HEK293 (cell line): Measurements from ENCODE around the gene PCBP2.

Experiments used
- KLF10 ChIP-seq: fragments of 450-650 bp; IDR thresholded peaks from 2 replicates; pipeline ENCODE4 v1.5.1; 2018; ENCODE audit warnings: missing biosample characterization, mild to moderate bottlenecking, missing genetic modification characterization
- SCRT1 ChIP-seq: fragments of 450-650 bp; formaldehyde crosslinking; IDR thresholded peaks from 2 replicates; pipeline ENCODE4 v1.5.1; 2016; ENCODE audit warnings: missing biosample characterization, missing genetic modification characterization, borderline replicate concordance
- SP3 ChIP-seq: fragments of 450-650 bp; formaldehyde crosslinking; IDR thresholded peaks from 2 replicates; pipeline ENCODE4 v1.5.1; 2016; ENCODE audit warnings: missing biosample characterization, missing genetic modification characterization
- ZFP41 ChIP-seq: fragments of 450-650 bp; formaldehyde crosslinking; IDR thresholded peaks from 2 replicates; pipeline ENCODE4 v1.5.1; 2016; ENCODE audit warnings: missing biosample characterization, missing genetic modification characterization, borderline replicate concordance
- ZNF146 ChIP-seq: fragments of 450-650 bp; formaldehyde crosslinking; IDR thresholded peaks from 2 replicates; pipeline ENCODE4 v1.5.1; 2016; ENCODE audit warnings: missing biosample characterization, missing genetic modification characterization
- ZNF169 ChIP-seq: fragments of 450-650 bp; formaldehyde crosslinking; IDR thresholded peaks from 2 replicates; pipeline ENCODE4 v1.5.1; 2016; ENCODE audit warnings: missing biosample characterization, missing genetic modification characterization
- ZNF184 ChIP-seq: fragments of 450-650 bp; IDR thresholded peaks from 2 replicates; pipeline ENCODE4 v1.5.1; 2018; ENCODE audit warnings: missing biosample characterization, mild to moderate bottlenecking, missing genetic modification characterization
- ZNF19 ChIP-seq: fragments of 450-650 bp; formaldehyde crosslinking; IDR thresholded peaks from 2 replicates; pipeline ENCODE4; 2016; ENCODE audit warnings: missing biosample characterization, missing genetic modification characterization, low read depth
- ZNF211 ChIP-seq: fragments of 450-650 bp; formaldehyde crosslinking; IDR thresholded peaks from 2 replicates; pipeline ENCODE4 v1.5.1; 2016; ENCODE audit warnings: low read depth, missing biosample characterization, missing genetic modification characterization
- ZNF221 ChIP-seq: fragments of 450-650 bp; formaldehyde crosslinking; IDR thresholded peaks from 2 replicates; pipeline ENCODE4 v1.5.1; 2017; ENCODE audit warnings: missing biosample characterization, missing genetic modification characterization, borderline replicate concordance
- ZNF239 ChIP-seq: fragments of 450-650 bp; formaldehyde crosslinking; IDR thresholded peaks from 2 replicates; pipeline ENCODE4 v1.5.1; 2016; ENCODE audit warnings: missing biosample characterization, missing genetic modification characterization
- ZNF274 ChIP-seq, 2 experiments: fragments of 200-500 bp in 1 of 2; fragments of 450-650 bp in 1 of 2; sonication (Bioruptor generic) in 1 of 2; formaldehyde crosslinking in 1 of 2; IDR thresholded peaks; 2 replicates each; pipeline versions ENCODE4 v1.5.1 to v1.6.1; 2014 to 2016; ENCODE audit warnings: borderline replicate concordance in 1 of 2, inconsistent platforms in 1 of 2, low read length in 1 of 2, missing biosample characterization in 1 of 2, missing genetic modification characterization in 1 of 2
- ZNF416 ChIP-seq: fragments of 450-650 bp; formaldehyde crosslinking; IDR thresholded peaks from 2 replicates; pipeline ENCODE4 v1.5.1; 2016; ENCODE audit warnings: missing biosample characterization, missing genetic modification characterization
- ZNF521 ChIP-seq: fragments of 450-650 bp; formaldehyde crosslinking; IDR thresholded peaks from 2 replicates; pipeline ENCODE4 v1.5.1; 2017; ENCODE audit warnings: missing biosample characterization, mild to moderate bottlenecking, missing genetic modification characterization
- ZNF530 ChIP-seq: fragments of 450-650 bp; formaldehyde crosslinking; IDR thresholded peaks from 2 replicates; pipeline ENCODE4 v1.5.1; 2016; ENCODE audit warnings: low read depth, missing biosample characterization, missing genetic modification characterization
- ZNF596 ChIP-seq: fragments of 450-650 bp; IDR thresholded peaks from 2 replicates; pipeline ENCODE4 v1.5.0; 2018; ENCODE audit warnings: missing biosample characterization, mild to moderate bottlenecking, missing genetic modification characterization, moderate library complexity
- ZNF624 ChIP-seq: fragments of 450-650 bp; formaldehyde crosslinking; IDR thresholded peaks from 2 replicates; pipeline ENCODE4 v1.5.1; 2017; ENCODE audit warnings: missing biosample characterization, missing genetic modification characterization
- ZNF626 ChIP-seq: fragments of 450-650 bp; sonication (Bioruptor Pico); formaldehyde crosslinking; IDR thresholded peaks from 2 replicates; pipeline ENCODE4 v1.5.1; 2018; ENCODE audit warnings: missing biosample characterization, missing genetic modification characterization, inconsistent platforms
- ZNF629 ChIP-seq: fragments of 450-650 bp; formaldehyde crosslinking; IDR thresholded peaks from 2 replicates; pipeline ENCODE4 v1.5.1; 2017; ENCODE audit warnings: missing biosample characterization, missing genetic modification characterization
- ZNF664 ChIP-seq: fragments of 450-650 bp; formaldehyde crosslinking; IDR thresholded peaks from 2 replicates; pipeline ENCODE4 v1.5.1; 2016; ENCODE audit warnings: missing biosample characterization, missing genetic modification characterization
- ZNF670 ChIP-seq: fragments of 450-650 bp; formaldehyde crosslinking; IDR thresholded peaks from 2 replicates; pipeline ENCODE4 v1.5.1; 2016; ENCODE audit warnings: missing biosample characterization, missing genetic modification characterization, low read depth
- ZNF768 ChIP-seq: fragments of 450-650 bp; formaldehyde crosslinking; IDR thresholded peaks from 2 replicates; pipeline ENCODE4 v1.5.1; 2018; ENCODE audit warnings: missing biosample characterization, mild to moderate bottlenecking, missing genetic modification characterization
- ZNF843 ChIP-seq: fragments of 450-650 bp; formaldehyde crosslinking; IDR thresholded peaks from 2 replicates; pipeline ENCODE4 v1.5.1; 2016; ENCODE audit warnings: missing biosample characterization, missing genetic modification characterization
- TF ChIP-seq, protein P1 (sequence below): fragments of 450-650 bp; formaldehyde crosslinking; IDR thresholded peaks from 2 replicates; pipeline ENCODE4 v1.5.1; 2016; ENCODE audit warnings: missing biosample characterization, missing genetic modification characterization, borderline replicate concordance
- TF ChIP-seq, protein P2 (sequence below): fragments of 450-650 bp; formaldehyde crosslinking; IDR thresholded peaks from 2 replicates; pipeline ENCODE4 v1.5.1; 2016; ENCODE audit warnings: missing biosample characterization, missing genetic modification characterization
- TF ChIP-seq, protein P3 (sequence below): fragments of 450-650 bp; formaldehyde crosslinking; IDR thresholded peaks from 2 replicates; pipeline ENCODE4 v1.5.1; 2016; ENCODE audit warnings: missing biosample characterization, missing genetic modification characterization
- TF ChIP-seq, protein P4 (sequence below): fragments of 450-650 bp; formaldehyde crosslinking; IDR thresholded peaks from 2 replicates; pipeline ENCODE4 v1.5.1; 2017; ENCODE audit warnings: missing biosample characterization, missing genetic modification characterization
- TF ChIP-seq, protein P5 (sequence below): fragments of 450-650 bp; formaldehyde crosslinking; IDR thresholded peaks from 2 replicates; pipeline ENCODE4 v1.5.1; 2016; ENCODE audit warnings: missing biosample characterization, missing genetic modification characterization

Gene PCBP2

DNA sequence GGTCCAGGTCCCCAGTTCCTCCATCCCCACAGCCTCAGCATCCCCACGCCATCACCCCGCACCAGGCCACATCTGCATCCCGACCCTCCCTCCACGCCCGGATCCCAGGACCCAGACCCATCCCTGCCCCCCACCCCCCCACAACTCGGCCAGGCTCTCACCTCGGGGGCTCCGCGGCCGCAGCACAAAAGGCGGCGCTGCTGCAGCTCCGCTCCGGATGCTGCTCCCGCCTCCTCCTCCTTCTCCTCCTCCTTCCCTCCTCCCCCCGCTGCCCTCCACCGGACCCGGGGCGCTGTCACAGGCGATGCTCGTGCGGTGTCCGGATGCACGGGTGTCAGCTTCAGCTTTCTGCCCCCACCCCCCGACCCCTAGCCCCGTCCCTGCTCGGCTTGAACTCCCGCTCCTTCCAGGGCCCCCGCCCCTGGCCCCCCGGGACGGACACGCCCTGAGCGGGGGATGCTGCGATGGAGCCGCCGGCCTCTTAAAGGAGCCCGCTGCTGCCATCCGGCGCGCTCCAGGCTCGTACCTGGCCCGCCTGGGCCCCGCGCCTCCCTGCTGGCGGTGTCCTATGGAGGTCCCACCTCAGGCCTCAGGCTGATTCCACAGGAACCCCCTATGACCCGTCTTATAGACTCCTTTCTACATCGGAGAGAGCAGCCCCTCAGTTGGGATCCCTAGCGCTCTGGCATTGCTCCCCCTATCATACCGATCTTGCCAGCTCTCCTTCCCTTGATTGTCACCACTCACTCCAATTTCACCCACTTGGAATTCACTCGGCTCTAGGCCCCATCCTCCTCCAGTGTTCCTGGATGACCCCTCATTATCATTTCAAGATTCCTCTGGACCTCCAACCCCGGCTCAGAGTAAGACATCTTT lies 47.6 kb downstream of the PCBP2 start, which contains the start of gene MAP3K12 (continued):
- TF ChIP-seq, protein P1, sequence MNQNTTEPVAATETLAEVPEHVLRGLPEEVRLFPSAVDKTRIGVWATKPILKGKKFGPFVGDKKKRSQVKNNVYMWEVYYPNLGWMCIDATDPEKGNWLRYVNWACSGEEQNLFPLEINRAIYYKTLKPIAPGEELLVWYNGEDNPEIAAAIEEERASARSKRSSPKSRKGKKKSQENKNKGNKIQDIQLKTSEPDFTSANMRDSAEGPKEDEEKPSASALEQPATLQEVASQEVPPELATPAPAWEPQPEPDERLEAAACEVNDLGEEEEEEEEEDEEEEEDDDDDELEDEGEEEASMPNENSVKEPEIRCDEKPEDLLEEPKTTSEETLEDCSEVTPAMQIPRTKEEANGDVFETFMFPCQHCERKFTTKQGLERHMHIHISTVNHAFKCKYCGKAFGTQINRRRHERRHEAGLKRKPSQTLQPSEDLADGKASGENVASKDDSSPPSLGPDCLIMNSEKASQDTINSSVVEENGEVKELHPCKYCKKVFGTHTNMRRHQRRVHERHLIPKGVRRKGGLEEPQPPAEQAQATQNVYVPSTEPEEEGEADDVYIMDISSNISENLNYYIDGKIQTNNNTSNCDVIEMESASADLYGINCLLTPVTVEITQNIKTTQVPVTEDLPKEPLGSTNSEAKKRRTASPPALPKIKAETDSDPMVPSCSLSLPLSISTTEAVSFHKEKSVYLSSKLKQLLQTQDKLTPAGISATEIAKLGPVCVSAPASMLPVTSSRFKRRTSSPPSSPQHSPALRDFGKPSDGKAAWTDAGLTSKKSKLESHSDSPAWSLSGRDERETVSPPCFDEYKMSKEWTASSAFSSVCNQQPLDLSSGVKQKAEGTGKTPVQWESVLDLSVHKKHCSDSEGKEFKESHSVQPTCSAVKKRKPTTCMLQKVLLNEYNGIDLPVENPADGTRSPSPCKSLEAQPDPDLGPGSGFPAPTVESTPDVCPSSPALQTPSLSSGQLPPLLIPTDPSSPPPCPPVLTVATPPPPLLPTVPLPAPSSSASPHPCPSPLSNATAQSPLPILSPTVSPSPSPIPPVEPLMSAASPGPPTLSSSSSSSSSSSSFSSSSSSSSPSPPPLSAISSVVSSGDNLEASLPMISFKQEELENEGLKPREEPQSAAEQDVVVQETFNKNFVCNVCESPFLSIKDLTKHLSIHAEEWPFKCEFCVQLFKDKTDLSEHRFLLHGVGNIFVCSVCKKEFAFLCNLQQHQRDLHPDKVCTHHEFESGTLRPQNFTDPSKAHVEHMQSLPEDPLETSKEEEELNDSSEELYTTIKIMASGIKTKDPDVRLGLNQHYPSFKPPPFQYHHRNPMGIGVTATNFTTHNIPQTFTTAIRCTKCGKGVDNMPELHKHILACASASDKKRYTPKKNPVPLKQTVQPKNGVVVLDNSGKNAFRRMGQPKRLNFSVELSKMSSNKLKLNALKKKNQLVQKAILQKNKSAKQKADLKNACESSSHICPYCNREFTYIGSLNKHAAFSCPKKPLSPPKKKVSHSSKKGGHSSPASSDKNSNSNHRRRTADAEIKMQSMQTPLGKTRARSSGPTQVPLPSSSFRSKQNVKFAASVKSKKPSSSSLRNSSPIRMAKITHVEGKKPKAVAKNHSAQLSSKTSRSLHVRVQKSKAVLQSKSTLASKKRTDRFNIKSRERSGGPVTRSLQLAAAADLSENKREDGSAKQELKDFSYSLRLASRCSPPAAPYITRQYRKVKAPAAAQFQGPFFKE (tag by site-specific recombination): no peak
- no peak for TF ChIP-seq SCRT1 (tag by site-specific recombination)
- TF ChIP-seq SP3: peak; percentile 59
- no peak for TF ChIP-seq ZNF768 (tag by site-specific recombination)
- no peak for TF ChIP-seq ZFP41 (tag by site-specific recombination)
- no peak for TF ChIP-seq ZNF530 (tag by site-specific recombination)
- TF ChIP-seq ZNF169 (tag by site-specific recombination): no peak
- TF ChIP-seq ZNF624 (tag by site-specific recombination): no peak
- TF ChIP-seq ZNF184: no peak
- no peak for TF ChIP-seq ZNF19 (tag by site-specific recombination)
- TF ChIP-seq ZNF211 (tag by site-specific recombination): no peak
- TF ChIP-seq ZNF274 (IDR thresholded peaks at IDR 0.05; ENCODE audit: low read length): no peak
- no peak for TF ChIP-seq ZNF274 (tag by site-specific recombination; IDR thresholded peaks at IDR 0.05; ENCODE audit: borderline replicate concordance)
- no peak for TF ChIP-seq ZNF626 (tag by site-specific recombination)
- no peak for TF ChIP-seq ZNF221 (tag by site-specific recombination)
- TF ChIP-seq ZNF596 (tag by site-specific recombination): no peak
- no peak for TF ChIP-seq ZNF521 (tag by site-specific recombination)
- TF ChIP-seq, protein P2, sequence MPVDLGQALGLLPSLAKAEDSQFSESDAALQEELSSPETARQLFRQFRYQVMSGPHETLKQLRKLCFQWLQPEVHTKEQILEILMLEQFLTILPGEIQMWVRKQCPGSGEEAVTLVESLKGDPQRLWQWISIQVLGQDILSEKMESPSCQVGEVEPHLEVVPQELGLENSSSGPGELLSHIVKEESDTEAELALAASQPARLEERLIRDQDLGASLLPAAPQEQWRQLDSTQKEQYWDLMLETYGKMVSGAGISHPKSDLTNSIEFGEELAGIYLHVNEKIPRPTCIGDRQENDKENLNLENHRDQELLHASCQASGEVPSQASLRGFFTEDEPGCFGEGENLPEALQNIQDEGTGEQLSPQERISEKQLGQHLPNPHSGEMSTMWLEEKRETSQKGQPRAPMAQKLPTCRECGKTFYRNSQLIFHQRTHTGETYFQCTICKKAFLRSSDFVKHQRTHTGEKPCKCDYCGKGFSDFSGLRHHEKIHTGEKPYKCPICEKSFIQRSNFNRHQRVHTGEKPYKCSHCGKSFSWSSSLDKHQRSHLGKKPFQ: no peak
- TF ChIP-seq ZNF670 (tag by site-specific recombination): no peak
- TF ChIP-seq, protein P3, sequence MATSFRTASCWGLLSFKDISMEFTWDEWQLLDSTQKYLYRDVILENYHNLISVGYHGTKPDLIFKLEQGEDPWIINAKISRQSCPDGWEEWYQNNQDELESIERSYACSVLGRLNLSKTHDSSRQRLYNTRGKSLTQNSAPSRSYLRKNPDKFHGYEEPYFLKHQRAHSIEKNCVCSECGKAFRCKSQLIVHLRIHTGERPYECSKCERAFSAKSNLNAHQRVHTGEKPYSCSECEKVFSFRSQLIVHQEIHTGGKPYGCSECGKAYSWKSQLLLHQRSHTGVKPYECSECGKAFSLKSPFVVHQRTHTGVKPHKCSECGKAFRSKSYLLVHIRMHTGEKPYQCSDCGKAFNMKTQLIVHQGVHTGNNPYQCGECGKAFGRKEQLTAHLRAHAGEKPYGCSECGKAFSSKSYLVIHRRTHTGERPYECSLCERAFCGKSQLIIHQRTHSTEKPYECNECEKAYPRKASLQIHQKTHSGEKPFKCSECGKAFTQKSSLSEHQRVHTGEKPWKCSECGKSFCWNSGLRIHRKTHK: no peak
- no peak for TF ChIP-seq ZNF629 (tag by site-specific recombination)
- no peak for TF ChIP-seq ZNF843 (tag by site-specific recombination)
- TF ChIP-seq ZNF664: no peak
- no peak for TF ChIP-seq ZNF146 (tag by site-specific recombination)
- TF ChIP-seq KLF10 (tag by site-specific recombination): no peak
- TF ChIP-seq ZNF416 (tag by site-specific recombination): no peak
- TF ChIP-seq, protein P4, sequence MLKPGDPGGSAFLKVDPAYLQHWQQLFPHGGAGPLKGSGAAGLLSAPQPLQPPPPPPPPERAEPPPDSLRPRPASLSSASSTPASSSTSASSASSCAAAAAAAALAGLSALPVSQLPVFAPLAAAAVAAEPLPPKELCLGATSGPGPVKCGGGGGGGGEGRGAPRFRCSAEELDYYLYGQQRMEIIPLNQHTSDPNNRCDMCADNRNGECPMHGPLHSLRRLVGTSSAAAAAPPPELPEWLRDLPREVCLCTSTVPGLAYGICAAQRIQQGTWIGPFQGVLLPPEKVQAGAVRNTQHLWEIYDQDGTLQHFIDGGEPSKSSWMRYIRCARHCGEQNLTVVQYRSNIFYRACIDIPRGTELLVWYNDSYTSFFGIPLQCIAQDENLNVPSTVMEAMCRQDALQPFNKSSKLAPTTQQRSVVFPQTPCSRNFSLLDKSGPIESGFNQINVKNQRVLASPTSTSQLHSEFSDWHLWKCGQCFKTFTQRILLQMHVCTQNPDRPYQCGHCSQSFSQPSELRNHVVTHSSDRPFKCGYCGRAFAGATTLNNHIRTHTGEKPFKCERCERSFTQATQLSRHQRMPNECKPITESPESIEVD: no peak
- TF ChIP-seq, protein P5, sequence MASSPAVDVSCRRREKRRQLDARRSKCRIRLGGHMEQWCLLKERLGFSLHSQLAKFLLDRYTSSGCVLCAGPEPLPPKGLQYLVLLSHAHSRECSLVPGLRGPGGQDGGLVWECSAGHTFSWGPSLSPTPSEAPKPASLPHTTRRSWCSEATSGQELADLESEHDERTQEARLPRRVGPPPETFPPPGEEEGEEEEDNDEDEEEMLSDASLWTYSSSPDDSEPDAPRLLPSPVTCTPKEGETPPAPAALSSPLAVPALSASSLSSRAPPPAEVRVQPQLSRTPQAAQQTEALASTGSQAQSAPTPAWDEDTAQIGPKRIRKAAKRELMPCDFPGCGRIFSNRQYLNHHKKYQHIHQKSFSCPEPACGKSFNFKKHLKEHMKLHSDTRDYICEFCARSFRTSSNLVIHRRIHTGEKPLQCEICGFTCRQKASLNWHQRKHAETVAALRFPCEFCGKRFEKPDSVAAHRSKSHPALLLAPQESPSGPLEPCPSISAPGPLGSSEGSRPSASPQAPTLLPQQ (tag by site-specific recombination): peak; percentile 85
- no peak for TF ChIP-seq ZNF239 (tag by site-specific recombination)
